ENCODE data around the gene ZNF639. TPM values are rescaled to one million over a fixed set of nuclear protein-coding genes. Genes with fewer than 3 reads are reported as not detected.
A peak's percentile ranks its signal among the peaks of the same experiment; 100 is the strongest.
"Not testable (repeated sequence)": the region's sequence is repeated elsewhere in the genome, so short reads cannot be mapped to it uniquely, and the experiment has no call there.

Gene ZNF639
- total RNA-seq: 10 to 100 TPM; 22.5 to 49.8 (median 33.8) TPM

- Histone ChIP-seq H3K4me1 (replicated peaks in 1 of 2) (peaks cover 7 to 8% of the 10 kb centered on the region in 2 donors), H3K27ac (peak within 1 kb of the TSS; percentile 82 to 87), H3K4me3 (peak within 1 kb of the TSS; percentile 71 to 87 (median 75))
- in situ Hi-C loops (cut with MboI; ENCODE audit: low pct_unique_long_range_greater_than_20kb in 2 of 9, low sequenced_read_pairs in 9 of 9, unreplicated experiment in 9 of 9): loop anchor here in 5 of 9 experiments (25.0 kb wide), 4 partner anchors 185 to 885 kb away; partner anchors contain the start of gene PIK3CA (in 1 of the 5)
- 0 to 35% (median 17%) methylated on average over 2 to 13 of the region's 75 CpGs; no CpG with 5 or more reads in 3 of the 10 experiments for WGBS, 10 experiments
- ATAC-seq (replicated peaks in 6 of 8): peak; percentile 74 to 92 (median 92)
These were observed at the start of gene ZNF639 for GRCh38 chr3:179322286-179323196. TSS of gene ZNF639 (plus strand) at chr3:179323031. CDS start at chr3:179328294, 5,263 bp downstream.

- ATAC-seq (replicated peaks in 6 of 8); H3K27ac ChIP-seq; H3K4me1 ChIP-seq (replicated peaks in 1 of 2); H3K4me3 ChIP-seq; in situ Hi-C loops (cut with MboI; ENCODE audit: low pct_unique_long_range_greater_than_20kb in 2 of 9, low sequenced_read_pairs in 9 of 9, unreplicated experiment in 9 of 9): not testable (repeated sequence)
- WGBS, 10 experiments: 100% methylated on average over 1 of the region's 2 CpGs; no CpG with 5 or more reads in 9 of the 10 experiments
These were observed 48.4 kb upstream of the ZNF639 start for GRCh38 chr3:179274434-179274833.

- no peak for ATAC-seq (replicated peaks in 6 of 8)
- WGBS, 10 experiments: 40 to 77% (median 65%) methylated on average over 2 to 3 of the region's 3 CpGs; no CpG with 5 or more reads in 3 of the 10 experiments
- Histone ChIP-seq H3K4me1 (replicated peaks in 1 of 2) (peaks cover 4 to 7% of the 10 kb centered on the region in 2 donors), H3K27ac (no peak overlapping the region), H3K4me3 (no peak overlapping the region)
- in situ Hi-C loops (cut with MboI; ENCODE audit: low pct_unique_long_range_greater_than_20kb in 2 of 9, low sequenced_read_pairs in 9 of 9, unreplicated experiment in 9 of 9): no loop called here
These were observed 46.8 kb upstream of the ZNF639 start for GRCh38 chr3:179276001-179276400.

GRCh38 chr3:179276743-179277142 lies 46.1 kb upstream of the ZNF639 start:
- in situ Hi-C loops (cut with MboI; ENCODE audit: low pct_unique_long_range_greater_than_20kb in 2 of 9, low sequenced_read_pairs in 9 of 9, unreplicated experiment in 9 of 9): no loop called here
- no peak overlapping the region for H3K4me3 ChIP-seq
- peaks cover 4 to 7% of the 10 kb centered on the region in 2 donors for H3K4me1 ChIP-seq (replicated peaks in 1 of 2)
- no peak for ATAC-seq (replicated peaks in 6 of 8)
- WGBS, 10 experiments: 22 to 100% (median 86%) methylated on average over 1 to 3 of the region's 3 CpGs
- H3K27ac ChIP-seq: no peak overlapping the region

GRCh38 chr3:179278151-179278550 lies 44.7 kb upstream of the ZNF639 start:
- H3K27ac ChIP-seq: no peak overlapping the region
- peaks cover 4 to 7% of the 10 kb centered on the region in 2 donors for H3K4me1 ChIP-seq (replicated peaks in 1 of 2)
- WGBS, 10 experiments: 75 to 100% (median 100%) methylated on average over 1 of the region's 1 CpG; no CpG with 5 or more reads in 4 of the 10 experiments
- H3K4me3 ChIP-seq: no peak overlapping the region
- in situ Hi-C loops (cut with MboI; ENCODE audit: low pct_unique_long_range_greater_than_20kb in 2 of 9, low sequenced_read_pairs in 9 of 9, unreplicated experiment in 9 of 9): no loop called here
- no peak for ATAC-seq (replicated peaks in 6 of 8)

GRCh38 chr3:179278932-179279693 lies 43.7 kb upstream of the ZNF639 start:
- Histone ChIP-seq H3K4me1 (replicated peaks in 1 of 2) (peaks cover 4 to 7% of the 10 kb centered on the region in 2 donors), H3K4me3 (no peak overlapping the region), H3K27ac (no peak overlapping the region)
- in situ Hi-C loops (cut with MboI; ENCODE audit: low pct_unique_long_range_greater_than_20kb in 2 of 9, low sequenced_read_pairs in 9 of 9, unreplicated experiment in 9 of 9): no loop called here
- 20 to 87% (median 64%) methylated on average over 1 to 4 of the region's 4 CpGs; no CpG with 5 or more reads in 1 of the 10 experiments for whole genome bisulfite sequencing, 10 experiments
- ATAC-seq (replicated peaks in 6 of 8): peak in 6 of 8 experiments; percentile 29 to 84 (median 60)

GRCh38 chr3:179279837-179280236 lies 43.0 kb upstream of the ZNF639 start:
- ATAC-seq (replicated peaks in 6 of 8): no peak
- in situ Hi-C loops (cut with MboI; ENCODE audit: low pct_unique_long_range_greater_than_20kb in 2 of 9, low sequenced_read_pairs in 9 of 9, unreplicated experiment in 9 of 9): no loop called here
- no peak overlapping the region for H3K27ac ChIP-seq
- no peak overlapping the region for H3K4me3 ChIP-seq
- 83 to 100% methylated on average over 1 of the region's 1 CpG; no CpG with 5 or more reads in 8 of the 10 experiments for WGBS, 10 experiments
- peaks cover 4 to 7% of the 10 kb centered on the region in 2 donors for H3K4me1 ChIP-seq (replicated peaks in 1 of 2)

GRCh38 chr3:179281825-179282224 lies 41.0 kb upstream of the ZNF639 start:
- in situ Hi-C loops (cut with MboI; ENCODE audit: low pct_unique_long_range_greater_than_20kb in 2 of 9, low sequenced_read_pairs in 9 of 9, unreplicated experiment in 9 of 9): no loop called here
- WGBS, 10 experiments: 64 to 100% (median 100%) methylated on average over 1 to 2 of the region's 3 CpGs; no CpG with 5 or more reads in 4 of the 10 experiments
- Histone ChIP-seq H3K4me3 (no peak overlapping the region), H3K4me1 (replicated peaks in 1 of 2) (peaks cover 4 to 7% of the 10 kb centered on the region in 2 donors), H3K27ac (no peak overlapping the region)
- no peak for ATAC-seq (replicated peaks in 6 of 8)

GRCh38 chr3:179286331-179286730 lies 36.5 kb upstream of the ZNF639 start:
- WGBS, 10 experiments: 34 to 100% (median 74%) methylated on average over 3 to 6 of the region's 6 CpGs; no CpG with 5 or more reads in 2 of the 10 experiments
- in situ Hi-C loops (cut with MboI; ENCODE audit: low pct_unique_long_range_greater_than_20kb in 2 of 9, low sequenced_read_pairs in 9 of 9, unreplicated experiment in 9 of 9): no loop called here

GRCh38 chr3:179288845-179289244 lies 34.0 kb upstream of the ZNF639 start:
- in situ Hi-C loops (cut with MboI; ENCODE audit: low pct_unique_long_range_greater_than_20kb in 2 of 9, low sequenced_read_pairs in 9 of 9, unreplicated experiment in 9 of 9): no loop called here
- peak in 1 of 8 experiments; percentile 23 for ATAC-seq (replicated peaks in 6 of 8)

More at GRCh38 chr3:179286331-179286730, 36.5 kb upstream of the ZNF639 start:
- no peak overlapping the region for H3K27ac ChIP-seq
- no peaks in the 10 kb centered on the region for H3K4me1 ChIP-seq (replicated peaks in 1 of 2)
- H3K4me3 ChIP-seq: no peak overlapping the region
- no peak for ATAC-seq (replicated peaks in 6 of 8)

GRCh38 chr3:179289295-179289694 lies 33.5 kb upstream of the ZNF639 start:
- WGBS, 10 experiments: 8 to 88% (median 64%) methylated on average over 1 to 3 of the region's 3 CpGs; no CpG with 5 or more reads in 2 of the 10 experiments
- H3K27ac ChIP-seq: no peak overlapping the region
- in situ Hi-C loops (cut with MboI; ENCODE audit: low pct_unique_long_range_greater_than_20kb in 2 of 9, low sequenced_read_pairs in 9 of 9, unreplicated experiment in 9 of 9): no loop called here
- H3K4me1 ChIP-seq (replicated peaks in 1 of 2): peaks cover 0 to 7% of the 10 kb centered on the region in 2 donors
- no peak overlapping the region for H3K4me3 ChIP-seq
- ATAC-seq (replicated peaks in 6 of 8): peak in 1 of 8 experiments; percentile 16

More at GRCh38 chr3:179288845-179289244, 34.0 kb upstream of the ZNF639 start:
- peaks cover 0 to 7% of the 10 kb centered on the region in 2 donors for H3K4me1 ChIP-seq (replicated peaks in 1 of 2)
- no peak overlapping the region for H3K27ac ChIP-seq
- 24 to 90% (median 66%) methylated on average over 1 to 4 of the region's 4 CpGs; no CpG with 5 or more reads in 1 of the 10 experiments for WGBS, 10 experiments
- no peak overlapping the region for H3K4me3 ChIP-seq

GRCh38 chr3:179292450-179292849 lies 30.4 kb upstream of the ZNF639 start:
- 14 to 60% (median 45%) methylated on average over 1 to 2 of the region's 2 CpGs for WGBS, 10 experiments
- Histone ChIP-seq H3K4me1 (replicated peaks in 1 of 2) (peaks cover 0 to 7% of the 10 kb centered on the region in 2 donors), H3K27ac (no peak overlapping the region), H3K4me3 (no peak overlapping the region)
- in situ Hi-C loops (cut with MboI; ENCODE audit: low pct_unique_long_range_greater_than_20kb in 2 of 9, low sequenced_read_pairs in 9 of 9, unreplicated experiment in 9 of 9): no loop called here
- ATAC-seq (replicated peaks in 6 of 8): peak in 1 of 8 experiments; percentile 25

Data from motor neuron (in vitro differentiated cells).